Limb (tissue), 2 donors: ENCODE data around the gene USB1.

Source experiments
- DNase-seq, 2 donors: peaks; one replicate each; pipeline ENCODE4 v3.0.0-alpha.2; 2016; ENCODE audit errors: extremely low spot score in 2 of 2

USB1 gene

DNA sequence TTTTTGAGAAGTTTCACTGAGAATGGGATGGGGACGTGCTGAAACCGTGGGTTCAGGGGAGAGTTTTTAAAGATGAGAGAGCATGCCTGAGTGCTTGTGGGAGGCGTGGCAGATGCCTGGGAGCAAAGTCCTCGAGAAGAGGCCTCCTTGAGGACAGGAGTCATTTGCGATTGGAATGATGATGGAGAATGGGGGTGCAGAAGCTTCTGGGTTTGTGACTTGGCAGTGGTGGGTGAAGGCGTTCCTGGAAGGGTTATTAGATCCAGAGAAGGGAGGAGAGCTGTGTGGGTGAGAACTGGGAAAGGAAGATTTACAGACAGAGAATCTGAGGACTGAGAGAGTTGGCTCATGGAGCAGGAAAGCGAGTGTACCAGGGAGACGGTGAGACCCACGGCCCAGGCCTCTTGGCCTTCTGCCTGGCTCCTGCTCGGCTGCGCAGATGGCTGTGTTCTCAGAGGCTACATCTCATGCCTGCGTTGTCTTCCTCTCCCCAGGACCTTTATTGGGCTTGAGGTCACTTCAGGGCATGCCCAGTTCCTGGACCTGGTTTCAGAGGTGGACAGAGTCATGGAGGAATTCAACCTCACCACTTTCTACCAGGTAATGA, 15.7 kb downstream of the USB1 start:
- DNase-seq: no peak

DNA sequence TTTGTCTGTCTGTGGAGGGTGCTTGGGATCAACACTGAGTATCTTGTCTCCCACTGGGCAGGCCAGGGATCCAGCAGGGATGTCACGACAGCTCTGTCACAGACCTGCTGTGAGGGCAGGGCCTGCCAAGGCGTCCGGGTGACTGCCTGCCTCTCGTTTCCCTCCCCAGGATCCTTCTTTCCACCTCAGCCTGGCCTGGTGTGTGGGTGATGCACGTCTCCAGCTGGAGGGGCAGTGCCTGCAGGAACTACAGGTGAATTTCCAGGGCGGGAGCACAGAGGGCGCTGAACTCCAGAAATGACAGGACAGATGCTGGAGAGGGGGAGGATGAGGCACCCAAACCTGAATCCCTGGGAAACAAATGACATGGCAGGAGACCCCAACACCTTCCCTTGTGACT, 17.6 kb downstream of the USB1 start:
- no peak for DNase-seq

DNA sequence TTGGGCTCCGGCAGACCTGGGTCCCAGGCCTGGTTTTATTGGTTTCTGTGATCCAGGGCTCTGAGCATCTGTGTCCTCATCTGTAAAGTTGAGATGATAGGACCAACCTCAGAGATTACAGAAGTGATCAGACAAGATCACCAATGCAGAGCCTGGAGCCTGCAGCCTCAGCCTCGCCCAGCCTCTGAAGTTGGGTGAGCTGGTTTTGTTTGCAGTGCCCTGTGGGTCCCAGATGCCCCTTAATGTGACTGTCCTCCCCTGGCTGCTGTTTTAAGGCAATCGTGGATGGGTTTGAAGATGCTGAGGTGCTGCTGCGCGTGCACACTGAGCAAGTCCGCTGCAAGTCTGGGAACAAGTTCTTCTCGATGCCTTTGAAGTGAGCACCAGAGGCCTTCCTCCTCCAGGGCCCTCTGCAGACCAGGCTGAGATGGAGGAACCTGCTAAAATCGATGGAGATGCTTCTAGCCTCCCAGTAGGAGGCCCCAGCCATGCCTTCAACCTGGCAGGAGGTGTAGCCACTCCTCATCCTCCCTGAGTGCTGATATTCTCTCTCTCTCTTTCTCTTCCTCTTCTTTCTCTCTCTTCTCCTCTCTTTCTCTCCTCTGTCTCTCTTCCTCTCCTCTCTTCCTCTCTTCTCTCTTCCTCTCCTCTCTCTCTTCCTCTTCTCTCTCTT, 18.8 kb downstream of the USB1 start:
- DNase-seq: no peak

DNA sequence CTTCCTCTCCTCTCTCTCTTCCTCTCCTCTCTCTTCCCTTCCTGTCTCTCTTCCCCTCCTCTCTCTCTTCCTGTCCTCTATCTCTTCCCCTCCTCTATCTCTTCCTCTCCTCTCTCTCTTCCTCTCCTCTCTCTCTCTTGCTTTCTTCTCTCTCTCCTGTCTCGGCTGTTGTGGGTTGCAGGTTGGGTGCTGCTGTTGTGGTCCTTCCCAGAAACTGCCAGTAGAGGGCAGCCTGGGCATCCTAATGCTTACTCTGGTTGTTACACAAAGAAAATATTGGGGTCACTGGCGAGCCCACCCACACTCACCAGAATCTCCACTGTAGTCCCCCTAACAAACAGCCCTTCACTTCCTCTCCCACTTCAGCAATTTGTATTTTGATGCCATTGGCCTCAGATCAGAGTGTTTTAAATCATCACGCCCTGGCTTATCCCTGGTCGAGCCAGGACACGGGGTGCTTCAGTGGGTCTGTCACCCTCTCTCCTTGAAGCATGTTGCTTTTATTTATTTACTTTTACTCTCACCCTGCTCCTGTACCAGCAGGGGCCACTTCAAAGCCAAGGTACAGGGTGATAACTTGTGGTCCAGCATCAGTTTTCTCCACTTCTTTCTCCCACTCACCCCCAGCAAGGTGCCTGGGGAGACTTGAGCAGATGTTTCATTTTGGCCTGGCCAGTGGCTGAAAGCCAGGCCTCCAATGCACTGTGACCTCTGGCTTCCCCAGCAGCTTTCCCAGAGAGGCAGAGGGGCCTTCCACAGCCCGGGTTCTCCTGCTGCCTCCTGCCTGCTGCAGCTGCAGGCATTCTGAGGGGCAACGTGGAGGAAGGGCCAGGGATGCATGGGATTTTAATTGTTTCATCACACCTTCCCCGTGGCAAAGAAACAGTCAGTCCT, 19.7 kb downstream of the USB1 start:
- DNase-seq: peak in 1 of 2 donors; percentile 85

DNA sequence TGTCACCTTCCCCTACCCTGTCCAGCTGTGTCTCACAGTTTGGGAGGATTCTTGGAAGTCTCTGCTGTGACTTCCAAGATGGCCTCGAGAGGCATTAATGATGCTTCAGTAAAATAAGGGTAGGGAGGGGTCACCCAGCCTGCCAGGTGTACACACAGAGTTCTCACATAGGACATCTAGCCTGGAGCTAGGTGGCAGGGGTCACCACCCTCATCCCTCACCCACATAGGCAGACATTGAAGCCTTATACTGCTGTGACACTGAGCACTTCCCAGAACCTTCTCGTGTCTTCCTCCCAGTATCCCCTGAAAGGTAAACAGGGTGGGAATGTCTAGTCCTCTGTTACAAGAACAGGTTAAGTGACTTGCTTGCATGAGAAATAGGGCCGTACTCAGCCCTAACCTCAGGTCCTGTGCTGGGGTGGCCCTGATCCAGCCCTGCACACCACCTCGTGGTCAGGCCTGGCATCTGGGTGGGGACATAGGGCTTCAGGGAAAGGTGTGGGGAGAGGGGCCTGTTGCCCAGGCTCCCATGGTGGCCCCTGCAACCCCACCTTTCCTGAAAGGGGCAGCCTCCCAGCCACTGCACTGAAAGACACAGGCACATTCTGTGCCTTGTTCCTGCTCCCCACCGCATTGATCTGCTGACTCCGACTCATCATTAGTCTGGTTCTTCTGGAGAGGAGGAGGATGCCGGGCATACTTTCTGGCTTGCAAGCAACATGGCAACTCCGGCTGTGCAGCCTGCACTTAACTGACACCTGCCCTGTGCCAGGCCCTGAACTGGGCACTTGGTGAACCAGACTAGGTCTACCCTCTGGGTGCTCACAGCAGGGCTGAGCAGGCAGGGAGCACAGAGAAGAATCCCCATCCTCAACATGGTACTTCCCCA, 20.7 kb downstream of the USB1 start:
- DNase-seq: no peak

DNA sequence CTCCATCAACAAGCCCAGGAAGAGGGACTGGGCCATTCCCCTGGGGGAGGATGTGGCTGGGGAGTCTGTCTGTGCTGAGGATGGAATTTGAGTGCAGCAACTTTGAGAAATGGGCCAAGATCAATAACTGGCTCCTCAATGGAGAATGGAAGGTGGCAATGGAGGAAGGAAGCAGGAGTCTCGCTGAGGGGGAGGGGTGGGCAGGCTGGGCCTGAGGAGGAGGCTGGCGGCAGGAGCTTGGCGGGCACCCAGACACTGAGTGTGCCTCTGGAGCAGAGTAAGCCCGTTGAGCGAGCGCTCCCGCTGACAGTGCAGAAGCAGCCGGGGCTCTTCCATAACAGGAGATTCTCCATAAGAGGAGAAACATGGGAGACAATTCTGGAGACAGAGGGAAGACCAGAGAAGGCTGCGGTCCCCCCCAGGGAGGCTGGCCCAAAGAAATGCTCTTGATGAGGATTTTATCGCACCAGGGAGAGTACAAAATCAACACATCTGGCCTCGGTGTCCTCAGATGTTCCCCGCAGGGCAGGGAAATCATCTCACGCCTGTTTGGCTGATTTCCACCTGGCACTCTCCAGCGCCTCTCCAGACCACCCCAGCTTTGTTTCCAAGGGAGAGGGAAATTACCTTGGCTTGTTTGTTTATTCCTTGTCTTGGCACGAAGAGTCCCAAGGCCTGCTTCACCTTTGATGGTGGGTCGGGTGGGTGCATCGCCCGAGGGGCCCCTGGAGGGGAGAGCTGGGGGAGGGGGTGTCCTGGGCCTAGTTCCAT, 21.6 kb downstream of the USB1 start:
- peak; percentile 52 to 78 for DNase-seq

DNA sequence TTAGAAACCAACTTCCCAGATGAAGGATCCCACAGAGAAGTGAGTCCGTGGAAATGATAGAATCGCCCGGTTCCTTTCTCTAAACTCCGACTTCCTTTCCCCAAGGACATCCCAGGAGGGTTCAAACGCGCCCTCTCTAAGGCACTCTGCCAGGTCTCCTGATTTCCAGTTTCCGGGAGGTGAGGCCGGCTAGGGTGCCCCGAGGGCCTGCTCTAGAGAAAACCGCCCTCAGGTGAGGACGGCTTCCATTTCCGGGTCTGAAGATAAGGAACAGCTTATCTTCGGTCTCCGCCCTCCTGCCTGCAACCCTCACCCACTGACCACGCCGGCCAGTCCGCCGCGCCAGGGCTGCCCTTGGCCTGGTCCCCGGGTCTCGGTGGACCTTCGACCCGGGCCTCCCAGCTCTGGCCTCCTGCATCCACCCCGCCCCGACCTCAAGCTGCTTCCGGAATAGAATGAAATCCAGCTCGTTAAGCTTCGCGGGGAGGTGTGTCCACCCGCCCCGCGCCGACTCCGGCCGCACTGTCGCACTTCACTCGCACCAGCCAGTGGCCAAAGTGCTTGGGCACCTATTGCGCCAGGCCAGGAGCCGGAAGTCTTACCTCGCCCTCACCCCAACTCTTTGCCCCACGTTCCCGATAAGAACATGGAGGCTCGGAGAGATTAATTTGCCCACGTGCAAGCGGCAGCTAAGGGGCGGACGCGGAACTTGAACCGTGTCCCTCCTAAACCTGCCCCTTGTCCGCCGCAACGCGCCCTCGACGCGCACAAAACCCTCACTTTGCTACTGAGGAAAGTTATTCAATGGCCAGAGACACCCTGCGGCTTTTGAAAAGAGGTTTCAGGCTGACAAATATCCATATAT, 23.5 kb downstream of the USB1 start:
- no peak for DNase-seq

DNA sequence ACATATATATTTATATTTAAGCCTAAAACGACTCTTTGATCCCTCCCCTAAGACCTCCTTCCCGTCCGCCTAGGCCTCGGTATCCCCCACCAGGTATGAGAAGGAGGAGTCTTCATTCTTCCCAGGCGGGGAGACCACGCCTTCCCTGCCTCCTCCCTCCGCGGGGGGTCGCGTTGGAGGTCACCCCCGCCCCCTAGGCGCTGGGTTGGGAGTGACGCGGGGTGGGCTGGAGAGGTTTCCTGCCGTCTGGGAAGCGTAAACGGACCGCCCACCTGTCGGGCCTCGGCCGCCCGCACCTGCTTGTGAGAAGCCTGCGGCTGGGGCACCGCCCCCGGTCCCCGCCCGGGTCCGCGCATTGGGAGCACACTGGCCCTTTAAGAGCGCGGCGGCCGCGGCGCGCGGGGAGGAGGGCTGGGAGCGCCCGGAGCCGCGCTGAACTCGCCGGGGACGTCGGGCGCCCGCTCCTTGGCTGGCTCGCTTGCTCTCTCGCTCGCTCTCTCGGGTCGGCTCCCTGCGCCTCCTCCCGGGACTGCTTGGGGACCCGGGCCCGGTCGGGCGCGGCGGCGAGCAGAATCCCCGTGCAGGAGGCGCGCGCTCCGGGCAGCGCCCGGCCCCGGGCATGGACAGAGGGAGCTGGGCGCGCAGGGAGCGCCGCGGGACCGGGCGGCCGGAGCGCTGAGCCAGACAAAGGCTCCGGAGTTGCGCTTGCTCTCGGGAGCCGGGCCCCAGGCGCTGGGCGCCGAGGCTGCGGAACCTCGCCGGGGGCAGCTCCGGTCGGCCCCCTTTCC, 24.3 kb downstream of the USB1 start, which contains the start of gene MMP15:
TSS of gene MMP15 (plus strand) at position 404 of the 788 bp plus-strand sequence. CDS start 597 bp downstream, outside the sequence.
- DNase-seq: peak; percentile 56 to 84

DNA sequence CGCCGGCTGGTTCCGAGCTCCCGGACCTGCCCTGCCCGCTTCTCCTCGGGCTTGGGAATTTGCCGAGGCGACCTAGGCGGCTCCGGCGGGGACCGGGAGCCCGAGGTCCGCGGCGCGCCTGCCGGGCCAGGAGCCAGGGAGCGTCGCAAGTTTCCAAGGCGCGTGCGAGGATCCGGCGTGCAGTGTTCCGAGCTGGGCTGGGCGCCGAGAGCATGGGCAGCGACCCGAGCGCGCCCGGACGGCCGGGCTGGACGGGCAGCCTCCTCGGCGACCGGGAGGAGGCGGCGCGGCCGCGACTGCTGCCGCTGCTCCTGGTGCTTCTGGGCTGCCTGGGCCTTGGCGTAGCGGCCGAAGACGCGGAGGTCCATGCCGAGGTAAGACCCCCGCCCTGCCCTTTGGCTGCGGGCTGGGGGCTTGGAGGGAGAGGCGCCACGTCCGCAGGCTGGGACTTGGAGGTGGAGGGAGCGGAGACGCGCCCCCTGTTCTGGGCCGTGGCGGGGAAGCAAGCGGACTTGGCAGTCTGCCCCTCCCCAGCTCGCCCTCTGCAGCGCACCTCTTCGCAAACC, 25.0 kb downstream of the USB1 start:
- DNase-seq: peak in 1 of 2 donors; percentile 76

DNA sequence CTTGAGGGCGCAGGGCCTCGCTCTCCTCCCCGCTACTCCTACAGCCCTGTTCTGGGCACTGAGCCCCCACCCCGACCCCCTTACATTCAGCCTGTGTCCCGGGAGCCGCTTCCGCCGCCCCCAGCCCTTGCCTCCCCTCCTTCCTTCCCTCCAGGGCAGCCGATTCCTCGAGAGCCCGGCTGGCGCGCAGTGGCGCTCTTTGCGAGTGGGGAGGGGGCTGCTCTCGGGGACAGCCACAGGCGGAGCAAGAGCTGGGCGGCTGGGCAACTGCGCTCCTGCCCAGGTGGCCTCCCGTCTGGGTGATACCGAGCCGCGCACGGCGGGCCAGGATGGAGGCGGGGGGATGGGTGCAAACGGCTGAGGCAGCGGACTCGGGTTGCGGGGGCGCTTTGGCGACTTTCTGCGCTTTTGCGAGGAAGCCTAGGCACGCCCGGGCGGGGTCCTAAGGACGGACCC, 25.5 kb downstream of the USB1 start:
- DNase-seq: peak in 1 of 2 donors; percentile 73

DNA sequence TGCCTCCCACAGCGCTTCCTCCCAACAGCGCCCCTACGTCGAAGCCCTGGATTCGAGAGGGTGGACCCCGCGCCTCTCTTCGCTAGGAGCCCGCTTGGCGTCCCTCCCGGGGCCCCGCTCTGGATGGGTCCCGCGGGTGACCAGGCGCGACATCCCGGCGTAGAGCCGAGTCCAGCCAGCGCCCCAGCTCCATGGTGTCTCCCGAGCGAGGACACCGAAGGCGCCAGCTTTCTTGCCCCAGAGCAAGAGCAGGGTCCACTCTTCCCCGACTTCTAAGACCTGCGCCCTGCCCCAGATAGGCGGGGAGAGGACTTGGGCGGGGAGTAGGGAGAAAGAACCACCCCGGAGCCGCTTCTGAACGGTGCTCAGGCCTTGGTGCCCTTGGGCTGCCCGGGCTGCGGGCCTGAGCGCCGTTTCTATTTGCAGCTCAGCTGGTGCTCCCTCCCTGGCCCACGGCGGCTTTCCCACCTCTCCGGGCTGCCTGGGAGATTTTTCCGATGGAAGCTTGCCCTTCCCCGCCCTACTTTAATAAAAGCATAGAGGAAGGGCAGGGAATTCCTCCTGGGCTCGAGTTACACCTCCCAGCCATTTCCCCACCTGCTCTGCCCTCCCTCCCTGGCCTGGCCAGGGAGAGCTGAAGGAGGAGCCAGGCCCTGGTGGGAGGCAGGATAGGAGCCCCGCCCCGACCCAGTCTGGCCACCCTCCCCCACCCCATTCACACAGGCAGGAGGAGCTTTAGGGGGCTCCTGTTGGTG, 26.1 kb downstream of the USB1 start:
- peak; percentile 59 to 67 for DNase-seq

DNA sequence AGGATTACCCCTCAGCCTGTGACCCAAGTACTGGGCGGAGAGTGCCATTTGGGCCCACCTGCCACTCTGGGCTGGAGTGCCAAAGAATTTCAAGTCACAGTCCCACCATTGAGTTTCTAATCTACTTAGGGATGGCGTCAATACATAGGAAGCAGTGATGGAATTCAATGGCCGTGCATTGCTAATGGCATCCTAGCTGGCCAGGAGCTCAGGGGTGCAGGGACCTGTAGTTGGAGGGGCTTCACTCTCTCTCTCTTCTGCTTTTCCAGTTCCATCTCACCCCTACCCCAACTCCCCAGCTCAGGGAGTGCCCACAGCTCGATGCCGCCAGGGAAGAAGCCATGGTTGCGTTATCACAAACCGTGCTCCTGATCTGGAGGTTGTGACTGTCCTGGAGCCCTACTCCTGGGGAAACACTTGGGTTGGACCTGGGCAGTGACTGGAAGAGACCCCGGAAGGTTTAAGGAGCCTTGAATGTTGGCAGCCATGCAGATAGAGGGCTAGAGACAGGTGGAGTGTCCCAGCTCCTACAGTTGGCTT, 26.8 kb downstream of the USB1 start:
- no peak for DNase-seq

DNA sequence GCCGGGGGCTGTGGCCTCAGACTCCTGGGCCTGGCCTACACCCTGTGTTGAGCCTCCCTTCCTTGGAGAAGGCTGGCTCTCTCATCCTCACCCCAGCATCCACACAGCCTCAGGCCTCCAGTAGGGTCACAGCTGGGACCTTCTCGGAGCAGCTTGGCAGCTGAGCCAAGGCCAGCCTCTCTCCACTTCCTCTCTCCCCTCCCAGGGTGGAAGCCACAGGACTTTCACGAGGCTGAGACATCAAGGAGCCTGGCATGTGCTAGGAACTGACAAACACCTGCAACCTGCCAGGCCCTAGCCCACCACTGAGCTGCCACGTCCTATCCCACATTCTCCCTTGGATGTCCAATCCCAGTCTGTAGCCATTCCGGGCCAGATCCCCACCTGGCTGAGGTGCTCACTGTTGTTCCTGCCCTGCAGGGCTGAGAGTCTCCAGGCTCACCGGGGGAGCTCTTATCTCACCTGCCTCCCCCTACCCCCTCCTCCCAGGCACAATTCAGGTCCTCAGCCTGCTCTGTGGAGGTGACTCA, 27.4 kb downstream of the USB1 start:
- no peak for DNase-seq

DNA sequence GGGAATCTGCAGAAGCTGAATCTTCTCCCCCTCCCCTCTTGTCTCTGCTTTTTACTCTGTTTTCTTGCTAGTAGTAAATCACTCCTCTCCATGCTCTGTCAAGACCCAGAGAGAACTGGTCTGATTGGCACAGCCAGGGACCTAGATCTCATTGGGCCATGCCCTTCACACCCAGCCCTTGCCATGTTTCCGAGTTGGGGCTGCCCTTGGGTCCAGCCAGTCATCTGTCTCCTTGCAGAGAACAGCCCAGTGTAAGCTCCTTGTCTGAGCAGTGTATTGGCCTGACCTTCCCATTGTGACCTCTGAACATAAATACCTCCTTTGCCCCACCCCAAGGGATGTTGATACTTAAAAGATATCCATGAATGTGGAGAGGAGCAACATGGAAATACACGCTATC, 28.2 kb downstream of the USB1 start:
- DNase-seq: no peak

DNA sequence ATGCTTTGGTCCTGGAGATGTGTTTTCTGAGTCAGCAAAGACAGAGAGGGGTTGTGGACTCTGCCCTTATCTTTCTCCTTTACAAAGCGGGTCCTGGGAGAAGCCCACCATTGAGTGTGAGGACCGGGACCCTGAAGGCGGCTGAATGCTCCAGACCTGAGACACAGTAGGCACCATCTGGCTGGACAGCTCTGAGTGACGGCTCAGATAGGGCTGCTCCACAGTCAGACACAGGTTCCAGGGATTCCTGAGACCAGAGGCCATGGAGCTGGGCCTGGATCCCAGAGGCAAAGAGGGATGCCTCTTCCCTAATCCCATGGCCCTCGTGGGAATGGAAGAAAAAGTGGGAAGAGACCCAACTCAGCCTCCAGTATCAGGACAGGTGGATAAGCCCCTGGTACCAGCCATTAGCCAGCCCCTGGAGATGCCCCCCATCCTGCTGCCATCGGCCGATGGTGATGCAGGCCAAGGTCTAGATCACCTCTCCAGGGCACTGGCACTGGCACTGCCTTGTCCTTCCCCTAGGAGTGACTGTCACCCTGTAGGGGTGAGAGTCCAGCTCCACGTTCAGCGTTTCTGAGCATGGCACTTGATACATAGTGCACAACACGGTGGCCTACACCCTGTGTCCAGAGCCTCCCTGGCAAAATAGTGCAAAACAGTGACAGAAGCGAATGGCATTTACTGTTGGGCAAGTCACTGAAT, 29.1 kb downstream of the USB1 start:
- no peak for DNase-seq
